GM19023 (cell line): Measurements from ENCODE around the gene HTT.
"Not testable (repeated sequence)": the region's sequence is repeated elsewhere in the genome, so short reads cannot be mapped to it uniquely, and the experiment has no call there.

Experiments
- ATAC-seq: cut with Tn5 transposase; IDR thresholded peaks from one replicate; pipeline ENCODE4 v1.9.1; 2021; ENCODE audit warnings: mild to moderate bottlenecking, moderate library complexity; ENCODE audit not compliant: unreplicated experiment

HTT gene

DNA sequence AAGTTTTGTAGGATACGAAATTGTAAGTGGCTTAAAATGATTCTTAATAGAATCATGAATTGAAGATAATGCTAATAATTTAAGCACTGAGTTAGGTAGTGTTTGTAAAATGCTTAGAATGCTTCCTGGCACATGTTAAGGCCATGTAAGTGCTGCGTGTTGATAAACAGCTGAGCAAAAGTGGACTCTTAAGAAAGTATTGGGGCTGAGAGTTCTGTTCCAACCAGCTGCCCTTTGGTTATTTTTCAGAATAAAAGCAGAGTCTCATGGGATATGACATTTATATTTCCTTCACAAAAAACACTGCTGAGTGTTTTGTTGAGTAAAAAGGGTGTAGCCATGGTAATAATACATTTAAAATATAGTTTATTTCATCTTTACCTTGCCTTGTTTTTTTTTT, 42.5 kb downstream of the HTT start:
- ATAC-seq, result no peak

DNA sequence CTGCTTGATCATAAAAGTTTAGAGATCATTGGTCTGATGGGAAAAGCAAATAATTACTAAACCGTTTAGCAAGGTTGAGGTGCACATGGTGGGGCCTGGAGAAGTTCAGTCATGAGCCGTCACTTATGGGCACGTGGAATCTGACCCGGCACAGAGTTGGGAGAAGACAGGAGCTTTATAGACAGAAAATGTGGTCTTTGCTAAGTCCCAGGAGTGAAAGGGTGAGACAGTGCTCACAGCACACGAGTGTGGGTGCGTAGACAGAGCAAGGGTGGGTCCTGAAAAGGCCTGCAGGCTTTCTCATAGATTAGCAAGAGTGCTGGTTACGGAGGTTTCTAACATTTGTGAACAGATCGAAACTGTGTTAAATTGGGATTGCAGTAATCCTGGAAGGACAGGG, 43.8 kb downstream of the HTT start:
- no peak for ATAC-seq

DNA sequence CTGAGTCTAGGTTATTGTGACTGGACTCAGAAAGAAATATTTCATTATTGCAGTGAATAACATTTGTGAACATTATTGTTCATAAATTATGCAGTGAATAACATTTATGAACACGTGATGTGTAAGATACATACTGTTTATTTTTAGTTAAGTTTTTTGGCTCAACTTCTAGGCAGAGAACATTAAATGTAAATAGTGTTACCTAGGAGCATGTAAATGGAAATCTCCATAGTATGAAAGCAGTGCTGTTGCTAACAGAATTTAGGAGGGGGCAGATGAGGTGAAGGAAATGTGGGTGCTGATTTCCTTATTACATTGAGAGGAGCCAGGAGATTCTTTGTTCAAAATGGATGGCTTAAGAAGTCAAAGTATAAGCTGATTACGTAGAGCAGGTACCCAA, 45.0 kb downstream of the HTT start:
- no peak for ATAC-seq

DNA sequence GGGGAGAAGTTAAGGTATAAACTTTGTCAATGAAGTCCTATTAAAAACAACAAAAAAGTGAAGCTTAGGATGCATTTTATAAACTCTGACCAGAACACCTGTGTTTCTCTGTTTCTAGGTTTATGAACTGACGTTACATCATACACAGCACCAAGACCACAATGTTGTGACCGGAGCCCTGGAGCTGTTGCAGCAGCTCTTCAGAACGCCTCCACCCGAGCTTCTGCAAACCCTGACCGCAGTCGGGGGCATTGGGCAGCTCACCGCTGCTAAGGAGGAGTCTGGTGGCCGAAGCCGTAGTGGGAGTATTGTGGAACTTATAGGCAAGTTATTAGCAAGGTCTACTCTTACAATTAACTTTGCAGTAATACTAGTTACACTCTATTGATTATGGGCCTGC, 46.6 kb downstream of the HTT start:
- no peak for ATAC-seq

DNA sequence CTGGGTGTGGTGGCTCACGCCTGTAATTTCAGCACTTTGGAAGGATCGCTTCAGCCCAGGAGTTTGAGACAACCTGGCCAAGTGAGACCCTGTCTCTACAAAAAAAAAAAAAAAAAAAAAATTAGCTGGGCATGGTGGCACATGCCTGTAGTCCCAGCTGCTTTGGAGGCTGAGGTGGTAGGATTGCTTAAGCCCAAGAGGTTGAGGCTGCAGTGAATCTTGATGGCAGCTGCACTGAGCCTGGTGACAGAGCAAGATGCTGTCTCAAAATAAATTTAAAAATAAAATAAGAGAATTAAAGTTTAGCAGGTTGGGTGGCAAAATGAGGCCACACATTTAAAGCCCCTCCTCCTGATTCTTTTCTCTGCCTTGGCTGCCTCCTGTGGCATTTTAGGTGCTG, 47.1 kb downstream of the HTT start:
- no peak for ATAC-seq

DNA sequence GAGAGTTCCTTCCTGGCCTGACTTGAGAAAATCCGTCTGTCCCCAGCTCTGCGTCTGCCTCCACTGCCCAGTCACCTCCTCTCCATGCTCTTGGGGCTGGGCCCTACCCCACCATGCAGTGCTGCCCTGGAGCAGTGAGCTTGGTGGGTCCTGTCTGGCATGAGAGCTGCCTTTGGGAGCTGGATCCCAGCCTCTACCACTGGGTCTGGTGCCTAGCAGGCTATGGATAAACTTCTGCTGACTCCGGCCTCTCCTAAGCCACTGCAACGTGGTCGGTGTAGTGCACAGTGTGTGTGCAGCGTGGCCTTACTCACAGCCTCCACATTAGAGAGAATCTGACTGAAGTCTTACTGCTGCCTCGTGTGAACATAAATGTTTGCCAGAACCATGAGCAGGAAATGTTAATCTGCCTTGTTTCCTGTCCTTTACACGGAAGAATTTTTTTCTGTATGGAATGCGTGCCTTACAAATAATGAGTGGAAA, 47.6 kb downstream of the HTT start:
- ATAC-seq, result no peak

DNA sequence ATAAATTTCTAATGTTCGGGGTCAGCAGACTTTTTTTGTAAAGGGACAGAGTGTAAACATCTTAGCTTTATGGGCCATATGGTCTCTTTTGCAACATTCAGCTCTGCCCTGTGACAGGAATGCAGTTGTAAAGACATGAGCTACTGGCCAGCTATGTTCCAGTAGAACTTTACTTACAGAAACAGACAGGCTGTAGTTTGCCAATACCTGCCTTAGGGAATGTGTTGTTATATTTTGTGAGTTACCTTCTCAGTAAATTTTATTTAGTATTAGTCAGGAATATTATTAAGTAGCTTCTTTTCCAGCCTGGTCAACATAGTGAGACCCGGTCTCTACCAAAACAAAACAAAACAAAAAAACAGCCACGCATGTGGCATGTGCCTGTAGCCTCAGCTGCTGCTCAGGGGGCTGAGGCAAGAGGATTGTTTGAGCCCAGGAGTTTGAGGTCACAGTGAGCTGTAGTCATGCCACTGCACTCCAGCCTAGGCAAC, 48.7 kb downstream of the HTT start:
- ATAC-seq, result no peak

DNA sequence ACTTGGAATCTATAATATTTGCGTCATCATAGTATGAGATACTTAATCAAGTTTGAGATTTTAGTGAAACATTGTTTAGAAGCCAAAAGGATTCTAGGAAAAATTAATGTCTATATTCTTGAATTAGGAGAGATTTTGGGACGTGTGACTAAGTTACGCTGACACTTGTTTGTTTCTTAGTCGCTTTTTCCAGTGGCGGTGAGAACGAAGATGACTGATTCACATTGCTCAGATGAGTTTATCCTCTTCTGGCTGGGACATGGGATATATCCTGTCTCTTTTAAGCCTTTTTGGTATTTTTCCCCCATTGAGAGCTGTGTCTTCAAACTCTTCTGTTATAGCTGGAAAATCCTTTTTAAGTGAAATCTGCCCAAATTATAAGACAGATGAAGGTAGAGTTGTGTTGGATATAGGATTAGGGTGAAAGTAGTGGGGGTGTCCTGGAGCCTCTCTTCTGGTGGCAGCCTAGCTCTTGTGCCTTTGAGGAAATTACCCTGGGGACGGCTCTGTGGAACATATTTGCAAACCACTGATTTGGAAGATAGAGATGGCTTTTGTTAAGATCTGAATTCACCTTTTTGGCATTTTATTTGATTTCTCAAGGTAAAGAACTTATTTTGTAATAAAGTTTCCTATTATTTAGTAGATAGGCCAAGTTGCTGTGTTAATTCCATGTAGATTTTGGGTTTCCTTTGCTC, 49.7 kb downstream of the HTT start:
- ATAC-seq, result no peak

DNA sequence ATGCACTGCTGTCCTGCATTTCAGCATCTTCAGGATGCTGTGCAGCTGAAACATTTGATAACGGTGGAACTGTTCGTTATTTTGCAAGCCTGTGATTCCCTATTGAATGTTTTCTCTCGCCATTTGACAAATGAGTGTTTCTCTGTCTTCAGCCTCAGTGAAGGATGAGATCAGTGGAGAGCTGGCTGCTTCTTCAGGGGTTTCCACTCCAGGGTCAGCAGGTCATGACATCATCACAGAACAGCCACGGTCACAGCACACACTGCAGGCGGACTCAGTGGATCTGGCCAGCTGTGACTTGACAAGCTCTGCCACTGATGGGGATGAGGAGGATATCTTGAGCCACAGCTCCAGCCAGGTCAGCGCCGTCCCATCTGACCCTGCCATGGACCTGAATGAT, 52.6 kb downstream of the HTT start:
- no peak for ATAC-seq

DNA sequence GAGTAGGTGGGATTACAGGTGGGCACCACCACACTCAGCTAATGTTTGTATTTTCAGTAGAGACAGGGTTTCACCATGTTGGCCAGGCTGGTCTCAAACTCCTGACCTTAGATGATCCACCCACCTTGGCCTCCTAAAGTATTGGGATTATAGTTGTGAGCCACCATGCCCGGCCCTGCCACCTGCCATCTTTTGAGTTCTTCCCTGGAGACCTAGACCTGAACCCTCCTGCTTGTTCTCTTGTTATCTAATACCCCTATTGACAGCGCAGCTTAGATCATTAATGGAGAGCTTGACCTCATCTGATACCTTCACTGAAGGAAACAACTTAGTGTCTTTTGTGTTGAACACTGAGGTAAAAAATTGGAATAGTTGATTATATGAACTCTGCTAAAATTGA, 53.6 kb downstream of the HTT start:
- ATAC-seq, result no peak

DNA sequence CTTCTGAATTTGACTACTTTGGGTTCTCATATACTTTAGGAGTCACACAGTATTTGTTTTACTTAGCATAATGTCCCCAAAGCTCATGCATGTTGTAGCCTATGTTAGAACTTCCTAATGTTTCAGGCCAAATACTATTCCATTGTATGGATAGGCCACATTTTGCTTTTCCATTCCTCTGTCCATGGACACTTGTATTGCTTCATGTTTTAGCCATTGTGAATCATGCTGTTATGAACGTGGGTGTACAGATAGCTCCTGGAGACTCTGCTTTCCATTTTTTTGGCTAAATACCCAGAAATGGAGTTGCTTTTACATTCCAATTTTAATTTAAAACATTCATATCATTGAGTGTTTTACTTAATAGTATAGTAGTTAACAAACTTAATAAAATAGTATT, 54.5 kb downstream of the HTT start:
- ATAC-seq, result no peak

DNA sequence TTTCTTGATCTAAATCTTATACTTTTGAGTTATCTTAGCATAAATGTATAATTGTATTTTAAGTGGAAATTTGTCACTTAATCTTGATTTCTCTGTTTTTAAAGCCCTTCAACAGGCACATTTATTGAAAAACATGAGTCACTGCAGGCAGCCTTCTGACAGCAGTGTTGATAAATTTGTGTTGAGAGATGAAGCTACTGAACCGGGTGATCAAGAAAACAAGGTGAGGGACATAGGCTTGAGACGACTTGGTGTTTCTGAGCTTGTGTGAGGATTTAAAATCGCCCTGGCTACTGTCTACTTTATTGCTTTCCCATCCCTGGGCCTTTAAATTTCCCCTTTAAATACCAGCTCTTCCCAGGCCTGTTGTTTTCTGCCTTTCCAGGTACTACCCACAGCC, 55.7 kb downstream of the HTT start:
- ATAC-seq, result no peak

DNA sequence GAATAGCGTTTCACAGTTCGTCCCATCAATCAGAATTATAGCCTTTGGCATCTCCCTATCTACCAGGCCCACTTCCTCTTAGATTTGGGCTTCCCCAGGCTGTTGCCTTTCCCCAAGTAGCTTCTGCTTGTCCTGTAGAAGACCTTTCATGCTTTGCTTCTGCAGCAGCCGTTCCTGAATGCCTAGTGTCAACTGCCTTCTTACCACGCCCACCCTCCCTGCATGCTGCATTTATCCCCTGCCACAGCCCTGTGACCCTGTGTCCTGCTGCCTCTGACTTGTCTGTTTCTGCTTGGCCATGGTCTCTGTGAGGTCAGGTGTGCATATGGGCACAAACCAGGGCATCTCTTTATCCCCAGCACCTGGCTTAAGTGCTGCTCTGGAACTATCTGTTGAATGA, 56.3 kb downstream of the HTT start:
- ATAC-seq, result no peak

DNA sequence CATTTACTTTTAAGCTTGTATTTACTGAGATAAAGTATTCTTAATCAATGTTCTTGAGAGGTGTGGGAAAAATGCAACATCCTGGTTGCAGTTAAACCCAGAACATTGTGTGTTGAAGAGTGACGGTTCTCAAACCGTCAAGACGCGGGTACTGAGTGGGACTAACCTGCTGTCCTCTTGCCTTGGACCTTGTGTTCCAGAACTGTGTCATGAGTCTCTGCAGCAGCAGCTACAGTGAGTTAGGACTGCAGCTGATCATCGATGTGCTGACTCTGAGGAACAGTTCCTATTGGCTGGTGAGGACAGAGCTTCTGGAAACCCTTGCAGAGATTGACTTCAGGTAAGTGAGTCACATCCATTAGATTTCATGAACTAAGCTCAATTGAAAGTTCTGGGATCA, 59.7 kb downstream of the HTT start:
- ATAC-seq, result no peak

DNA sequence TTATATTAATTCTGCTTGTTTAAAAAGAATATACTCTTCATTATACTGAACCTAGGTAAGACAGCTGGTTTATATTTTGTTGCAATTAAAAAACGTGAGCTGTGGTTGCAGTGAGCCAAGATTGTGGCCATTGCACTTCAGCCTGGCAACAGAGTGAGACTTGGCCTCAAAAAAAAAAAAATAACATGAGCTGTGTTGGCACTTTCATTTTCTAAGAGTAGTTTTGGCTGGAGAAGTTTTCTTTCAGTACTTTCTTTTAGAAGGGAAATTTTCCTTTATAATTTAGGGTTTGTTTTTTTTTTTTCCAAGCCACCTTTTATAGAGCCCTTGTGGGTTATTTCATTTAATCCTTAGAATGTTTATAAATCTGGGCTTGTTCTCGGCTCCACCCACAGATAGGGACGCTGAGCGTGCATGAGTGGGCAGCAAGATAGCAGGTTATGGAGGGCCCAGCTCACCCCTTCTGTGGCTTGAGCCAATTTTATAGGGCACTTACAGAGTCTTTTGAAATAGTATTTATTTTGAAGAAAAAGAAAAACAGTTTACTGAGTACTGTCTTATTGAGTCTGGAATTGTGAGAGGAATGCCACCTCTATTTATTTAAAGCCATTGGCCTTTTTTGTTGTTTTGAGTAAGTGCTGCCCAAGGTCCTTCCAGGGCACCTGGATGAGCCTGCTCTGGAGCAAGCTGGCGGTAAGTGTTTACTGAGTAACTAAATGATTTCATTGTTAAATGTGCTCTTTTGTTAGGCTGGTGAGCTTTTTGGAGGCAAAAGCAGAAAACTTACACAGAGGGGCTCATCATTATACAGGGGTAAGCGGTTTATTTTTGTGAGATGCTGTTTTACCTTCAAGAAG, 60.9 kb downstream of the HTT start:
- ATAC-seq, result no peak

DNA sequence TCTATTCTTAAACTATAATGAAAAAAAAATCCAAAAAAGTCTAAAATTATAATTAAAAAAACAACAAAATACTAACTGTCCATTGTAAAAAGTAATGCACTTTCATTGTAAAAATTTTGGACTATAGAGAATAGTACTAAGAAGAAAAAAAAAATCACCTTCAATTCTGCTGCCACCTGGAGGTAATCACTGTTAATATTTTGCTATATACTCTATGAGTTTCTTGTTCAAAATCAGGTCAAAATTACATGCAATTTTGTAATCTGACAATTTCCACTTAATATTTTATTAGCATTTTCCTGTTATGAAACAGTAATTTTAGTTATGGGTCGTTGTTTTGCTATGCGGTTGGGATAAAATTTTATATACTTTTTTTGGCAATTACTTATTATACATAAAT, 62.0 kb downstream of the HTT start:
- ATAC-seq, result no peak

DNA sequence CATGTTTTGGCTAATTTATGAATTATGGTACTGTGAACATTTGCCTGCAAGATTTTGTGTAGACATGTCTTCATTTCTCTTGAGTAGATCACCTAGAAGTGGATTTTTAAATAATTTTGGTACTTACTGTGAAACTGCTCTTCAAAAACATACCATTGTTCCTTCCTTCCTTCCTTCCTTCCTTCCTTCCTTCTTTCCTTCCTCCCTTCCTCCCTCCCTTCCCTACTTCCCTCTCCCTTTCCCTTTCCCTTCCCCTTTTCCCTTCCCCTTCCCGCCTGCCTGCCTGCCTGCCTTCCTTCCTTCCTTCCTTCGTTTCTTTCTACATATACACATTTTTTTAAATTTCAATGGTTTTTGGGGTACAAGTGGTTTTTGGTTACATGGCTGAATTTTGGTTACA, 63.4 kb downstream of the HTT start:
- no peak for ATAC-seq

DNA sequence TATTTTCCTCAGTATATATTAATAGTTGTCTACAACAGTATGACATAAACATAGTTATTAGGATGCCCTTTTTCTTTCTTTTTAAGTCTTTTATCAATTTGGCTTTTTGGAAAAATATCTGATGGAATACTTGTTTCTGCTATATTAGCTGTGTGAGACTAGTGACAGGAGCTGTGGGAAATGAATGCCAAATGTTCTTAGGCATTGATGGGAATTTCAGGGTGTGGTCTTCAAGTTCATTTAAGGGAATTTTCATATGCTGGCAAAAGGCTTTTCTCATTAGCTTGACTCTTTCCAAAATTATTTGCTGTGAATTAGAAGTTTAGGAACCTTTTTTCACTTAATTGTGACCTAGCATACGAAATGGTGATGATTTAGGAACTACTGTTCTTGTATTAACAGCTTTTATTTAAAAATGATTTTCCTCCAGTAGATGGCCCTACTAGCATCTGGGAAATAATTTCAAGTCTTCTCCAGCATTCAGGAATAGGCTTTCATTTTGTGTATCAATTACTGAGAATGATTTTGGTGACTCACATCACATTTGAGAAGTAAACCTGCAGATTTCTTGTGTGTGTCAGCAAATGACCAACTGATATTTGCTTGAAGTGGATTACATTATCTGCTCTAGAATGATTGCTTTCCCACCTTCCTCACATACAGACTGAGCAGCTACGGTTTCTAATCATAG, 70.9 kb downstream of the HTT start:
- no peak for ATAC-seq

DNA sequence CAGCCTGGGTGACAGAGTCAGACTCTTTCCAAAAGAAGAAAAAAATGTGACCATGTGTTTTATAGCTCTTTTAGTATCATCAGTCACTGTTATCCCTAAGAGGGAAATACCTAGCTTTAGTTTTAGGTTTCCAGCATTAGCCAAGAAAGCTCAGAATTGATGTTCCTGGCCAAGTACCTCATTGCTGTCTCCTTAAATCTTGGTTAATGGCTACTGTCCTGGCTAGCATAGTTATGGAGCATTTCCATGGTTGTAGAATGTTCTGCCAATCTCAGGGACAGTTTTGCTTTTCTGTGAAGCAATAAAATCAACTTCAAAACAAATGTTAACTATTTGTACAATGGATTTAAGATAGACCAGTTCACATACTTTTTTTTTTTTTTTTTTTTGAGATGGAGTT, 74.4 kb downstream of the HTT start:
- no peak for ATAC-seq

DNA sequence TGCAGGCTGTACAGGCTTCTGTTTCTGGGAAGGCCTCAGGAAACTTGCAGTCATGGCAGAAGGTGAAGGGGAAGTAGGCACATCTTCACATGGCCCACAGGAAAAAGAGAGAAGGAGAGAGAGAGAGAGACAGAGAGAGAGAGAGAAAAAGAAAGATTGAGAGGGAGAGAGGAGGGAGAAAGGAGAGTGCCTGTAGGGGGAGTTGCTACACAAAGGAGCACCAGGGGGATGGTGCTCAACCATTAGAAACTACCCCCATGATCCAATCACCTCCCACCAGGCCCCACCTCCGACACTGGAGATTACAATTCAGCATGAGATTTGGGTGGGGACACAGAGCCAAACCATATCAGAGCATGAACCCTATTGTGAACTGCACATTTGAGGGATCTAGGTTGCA, 76.8 kb downstream of the HTT start:
- ATAC-seq, result not testable (repeated sequence)

DNA sequence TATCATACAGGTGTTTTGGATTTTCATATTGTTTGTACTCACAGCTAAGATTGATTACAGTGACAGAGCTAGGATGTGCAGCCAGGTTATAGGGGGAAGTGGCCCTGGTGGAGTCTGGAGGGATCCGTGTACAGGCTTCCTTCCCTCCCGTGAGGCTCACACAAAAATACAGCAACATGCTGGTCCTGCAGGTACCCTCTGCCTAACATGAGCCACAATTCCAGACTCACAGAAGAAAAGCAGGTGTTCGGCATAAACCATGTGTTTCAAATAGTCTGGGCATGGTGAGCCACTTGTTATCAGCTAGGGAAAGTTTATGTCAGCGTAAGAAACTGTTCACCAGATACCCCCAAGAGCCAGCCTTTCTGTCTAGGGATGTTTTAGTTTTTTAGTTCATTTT, 82.9 kb downstream of the HTT start:
- ATAC-seq, result no peak

DNA sequence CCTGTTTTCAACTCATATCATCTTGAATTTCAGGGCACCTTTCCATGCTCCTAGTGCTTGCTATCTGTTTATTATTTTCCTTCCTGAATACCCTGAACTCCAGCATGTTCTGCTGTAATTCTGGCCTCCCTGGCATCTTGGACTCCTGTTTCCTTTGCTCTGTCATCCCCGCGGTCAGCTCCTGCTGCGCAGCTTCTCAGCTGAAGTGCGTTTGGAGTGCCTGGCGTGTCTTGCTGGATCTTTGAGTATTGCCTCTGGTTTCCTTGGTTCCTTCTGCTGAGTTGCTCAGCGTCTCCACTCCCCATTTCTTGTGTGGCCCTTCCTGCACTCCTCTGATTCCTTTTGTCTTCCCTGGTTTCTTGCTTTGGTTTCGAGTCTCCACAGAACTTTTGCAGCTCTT, 84.4 kb downstream of the HTT start:
- ATAC-seq, result no peak
